KMS-11 (cell line): ENCODE data around the gene GALNT10.

Source experiments
- H2AFZ ChIP-seq: fragments of 200-600 bp; sonication (generic); 2 replicates; pipeline ENCODE4 v1.6.1; 2016; ENCODE audit warnings: antibody characterized with exemption, mixed run types, low read depth
- H3K27ac ChIP-seq: fragments of 200-600 bp; sonication (generic); 2 replicates; pipeline ENCODE4 v1.6.1; 2016; ENCODE audit warnings: mild to moderate bottlenecking, mixed run types
- H3K27me3 ChIP-seq: fragments of 200-600 bp; sonication (generic); 2 replicates; pipeline ENCODE4 v1.6.1; 2017; ENCODE audit warnings: mild to moderate bottlenecking, low read depth, mixed run types, moderate library complexity; ENCODE audit not compliant: insufficient read depth
- H3K36me3 ChIP-seq: fragments of 200-600 bp; sonication (generic); 2 replicates; pipeline ENCODE4 v1.6.1; 2017; ENCODE audit warnings: mild to moderate bottlenecking, mixed run types; ENCODE audit not compliant: insufficient read depth
- H3K4me1 ChIP-seq: fragments of 200-600 bp; sonication (generic); 2 replicates; pipeline ENCODE4 v1.6.1; 2016; ENCODE audit warnings: mild to moderate bottlenecking, low read depth, mixed run types; ENCODE audit not compliant: poor library complexity, severe bottlenecking
- H3K4me2 ChIP-seq: fragments of 200-600 bp; sonication (generic); 2 replicates; pipeline ENCODE4 v1.7.0; 2016; ENCODE audit warnings: mild to moderate bottlenecking, mixed run types
- H3K4me3 ChIP-seq: fragments of 200-600 bp; sonication (generic); IDR thresholded peaks from 2 replicates; pipeline ENCODE4 v1.6.1; 2017; ENCODE audit warnings: low read depth, low read length, mixed read lengths; ENCODE audit not compliant: insufficient read depth
- H3K79me2 ChIP-seq: fragments of 200-600 bp; sonication (generic); 2 replicates; pipeline ENCODE4 v1.6.1; 2016; ENCODE audit warnings: low read depth, mixed run types; ENCODE audit not compliant: insufficient read depth
- H3K9ac ChIP-seq: fragments of 200-600 bp; sonication (generic); 2 replicates; pipeline ENCODE4 v1.6.1; 2016; ENCODE audit warnings: mild to moderate bottlenecking, mixed run types
- H4K20me1 ChIP-seq: fragments of 200-600 bp; sonication (generic); 2 replicates; pipeline ENCODE4 v1.6.1; 2016; ENCODE audit warnings: mild to moderate bottlenecking, mixed run types; ENCODE audit not compliant: insufficient read depth
- CTCF ChIP-seq: fragments of 200-600 bp; sonication (generic); conservative IDR thresholded peaks from 2 replicates; pipeline ENCODE4 v1.6.1; 2017; ENCODE audit warnings: low read depth, mild to moderate bottlenecking, antibody characterized with exemption, low read length, moderate library complexity, mixed read lengths

GALNT10 gene

GRCh38 chr5:154467655-154468354 lies 277.3 kb downstream of the GALNT10 start:
- no peak overlapping the region for H3K27ac ChIP-seq
- 0 out of 2 replicates have a peak overlapping the region, but pooled peaks have one; percentile 18 for H2AFZ ChIP-seq
- H3K27me3 ChIP-seq, result no peaks in the 10 kb centered on the region

GRCh38 chr5:154470137-154470536 lies 279.6 kb downstream of the GALNT10 start:
- H3K27me3 ChIP-seq, result no peaks in the 10 kb centered on the region
- H4K20me1 ChIP-seq, result no peaks in the 10 kb centered on the region
- TF ChIP-seq CTCF, result no peak
- H3K4me2 ChIP-seq, result no peak overlapping the region; the same call in 1 of the 2 replicates
- peaks cover 16% of the 10 kb centered on the region for H3K4me1 ChIP-seq
- no peak overlapping the region for H2AFZ ChIP-seq
- no peak overlapping the region for H3K9ac ChIP-seq
- no peaks in the 10 kb centered on the region for H3K36me3 ChIP-seq
- no peaks in the 10 kb centered on the region for H3K79me2 ChIP-seq
- H3K4me3 ChIP-seq, result no peak overlapping the region
- H3K27ac ChIP-seq, result no peak overlapping the region

More at GRCh38 chr5:154467655-154468354, 277.3 kb downstream of the GALNT10 start:
- H4K20me1 ChIP-seq, result no peaks in the 10 kb centered on the region
- no peak overlapping the region for H3K4me3 ChIP-seq
- TF ChIP-seq CTCF, result peak; percentile 74
- no peaks in the 10 kb centered on the region for H3K79me2 ChIP-seq
- no peaks in the 10 kb centered on the region for H3K36me3 ChIP-seq
- peaks cover 16% of the 10 kb centered on the region for H3K4me1 ChIP-seq
- H3K4me2 ChIP-seq, result no peak overlapping the region
- H3K9ac ChIP-seq, result no peak overlapping the region
